Measurements from ENCODE around the gene SYPL2. TPM values are rescaled to one million over a fixed set of nuclear protein-coding genes. Genes with fewer than 3 reads are reported as not detected.

The SYPL2 gene
- total and polyA plus RNA-seq, 4 donors = 0.14 to 4.7 (median 3.7) TPM

- WGBS = 91% methylated on average over 5 of the region's 5 CpGs
- Histone ChIP-seq H3K4me3 (ENCODE audit: low read depth in 1 of 3, low read length in 3 of 3) (no peak overlapping the region), H3K9me3 (ENCODE audit: control insufficient read depth in 4 of 4, low read length in 3 of 4) (no peaks in the 10 kb centered on the region), H3K36me3 (ENCODE audit: control insufficient read depth in 4 of 4, insufficient read depth in 3 of 4, low read depth in 1 of 4, low read length in 3 of 4) (no peaks in the 10 kb centered on the region), H3K9ac (ENCODE audit: low read depth in 1 of 2, low read length in 2 of 2) (no peak overlapping the region), H3K27me3 (ENCODE audit: control insufficient read depth in 4 of 4, insufficient read depth in 4 of 4, low read length in 3 of 4) (no peaks in the 10 kb centered on the region), H3K4me1 (ENCODE audit: control insufficient read depth in 4 of 4, insufficient read depth in 4 of 4, low read length in 3 of 4) (no peaks in the 10 kb centered on the region), H3K27ac (ENCODE audit: low read depth in 1 of 2, low read length in 2 of 2) (no peak overlapping the region)
- no peak for TF ChIP-seq HNF4G (IDR thresholded peaks at IDR 0.05)
- DNase-seq (ENCODE audit: low spot score) = no peak
Observed at GRCh38 chr1:109517337-109517736, 51.0 kb downstream of the SYPL2 start.

DNA sequence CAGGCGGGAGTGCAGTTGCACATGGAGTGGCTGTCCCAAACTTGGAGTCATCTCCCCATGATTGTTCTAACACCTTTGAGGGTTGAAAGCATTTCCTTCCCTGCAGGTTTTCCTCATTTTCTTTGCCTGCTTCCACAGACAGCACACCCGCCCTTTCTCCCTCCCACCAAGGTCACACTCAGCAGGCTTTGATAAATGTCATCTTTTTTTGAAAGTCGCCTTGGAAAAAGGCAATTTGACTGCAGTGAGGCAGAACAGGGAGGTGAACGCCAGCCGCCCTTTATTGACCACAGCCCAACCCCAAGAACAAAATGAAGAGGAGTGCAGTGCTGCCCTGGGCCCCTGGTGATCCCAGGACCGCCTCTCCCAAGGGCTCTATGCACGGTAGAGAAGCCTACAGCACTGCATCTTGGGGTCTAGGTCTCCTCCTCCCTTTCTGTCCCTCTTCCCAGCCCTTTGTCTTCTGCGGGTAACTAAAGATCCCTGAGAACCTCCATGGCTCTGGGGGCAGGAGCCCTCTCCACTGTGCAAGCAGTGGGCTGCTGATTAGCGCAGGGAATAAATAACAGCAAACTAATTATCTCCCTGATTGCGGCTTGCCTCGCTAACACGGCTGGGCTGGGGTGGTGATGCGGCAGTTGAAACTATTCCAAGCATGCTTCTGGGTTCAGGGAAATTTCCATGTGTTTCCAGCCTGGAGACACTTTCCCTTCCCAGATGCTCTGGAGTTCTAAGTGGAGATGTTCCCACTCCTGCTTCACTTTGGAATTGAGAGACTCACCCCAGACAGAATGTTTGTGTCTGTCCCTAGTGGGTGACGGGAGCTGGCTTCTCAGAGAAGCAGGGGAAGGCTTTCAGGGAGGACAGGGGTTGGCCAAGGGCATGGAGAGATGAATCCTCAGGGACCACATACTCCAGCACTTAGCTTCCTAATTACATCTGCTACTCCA, 54.9 kb downstream of the SYPL2 start:
- TF ChIP-seq TAF1 (conservative IDR thresholded peaks at IDR 0.05) (no peak), RAD21 (IDR thresholded peaks at IDR 0.05) (no peak), GABPA (IDR thresholded peaks at IDR 0.05 in 1 of 2, conservative IDR thresholded peaks at IDR 0.05 in 1 of 2) (no peak), FOXA2 (IDR thresholded peaks at IDR 0.05) (no peak), HNF4G (IDR thresholded peaks at IDR 0.05) (no peak), FOXA1 (IDR thresholded peaks at IDR 0.05) (no peak), EGR1 (IDR thresholded peaks at IDR 0.05; ENCODE audit: low read depth in 2 of 2) (no peak), ATF3 (IDR thresholded peaks at IDR 0.05) (no peak), RXRA (IDR thresholded peaks at IDR 0.05) (no peak), HNF4A (conservative IDR thresholded peaks at IDR 0.05) (no peak), ZBTB33 (IDR thresholded peaks at IDR 0.05) (no peak), SP1 (IDR thresholded peaks at IDR 0.05) (no peak), JUND (IDR thresholded peaks at IDR 0.05) (no peak), YY1 (IDR thresholded peaks at IDR 0.05) (no peak), NR2F2 (IDR thresholded peaks at IDR 0.05) (no peak)
- TF ChIP-seq, protein P1, sequence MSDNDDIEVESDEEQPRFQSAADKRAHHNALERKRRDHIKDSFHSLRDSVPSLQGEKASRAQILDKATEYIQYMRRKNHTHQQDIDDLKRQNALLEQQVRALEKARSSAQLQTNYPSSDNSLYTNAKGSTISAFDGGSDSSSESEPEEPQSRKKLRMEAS (IDR thresholded peaks at IDR 0.05) = no peak
- TF ChIP-seq, protein P2, sequence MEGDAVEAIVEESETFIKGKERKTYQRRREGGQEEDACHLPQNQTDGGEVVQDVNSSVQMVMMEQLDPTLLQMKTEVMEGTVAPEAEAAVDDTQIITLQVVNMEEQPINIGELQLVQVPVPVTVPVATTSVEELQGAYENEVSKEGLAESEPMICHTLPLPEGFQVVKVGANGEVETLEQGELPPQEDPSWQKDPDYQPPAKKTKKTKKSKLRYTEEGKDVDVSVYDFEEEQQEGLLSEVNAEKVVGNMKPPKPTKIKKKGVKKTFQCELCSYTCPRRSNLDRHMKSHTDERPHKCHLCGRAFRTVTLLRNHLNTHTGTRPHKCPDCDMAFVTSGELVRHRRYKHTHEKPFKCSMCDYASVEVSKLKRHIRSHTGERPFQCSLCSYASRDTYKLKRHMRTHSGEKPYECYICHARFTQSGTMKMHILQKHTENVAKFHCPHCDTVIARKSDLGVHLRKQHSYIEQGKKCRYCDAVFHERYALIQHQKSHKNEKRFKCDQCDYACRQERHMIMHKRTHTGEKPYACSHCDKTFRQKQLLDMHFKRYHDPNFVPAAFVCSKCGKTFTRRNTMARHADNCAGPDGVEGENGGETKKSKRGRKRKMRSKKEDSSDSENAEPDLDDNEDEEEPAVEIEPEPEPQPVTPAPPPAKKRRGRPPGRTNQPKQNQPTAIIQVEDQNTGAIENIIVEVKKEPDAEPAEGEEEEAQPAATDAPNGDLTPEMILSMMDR (IDR thresholded peaks at IDR 0.05; ENCODE audit: low read depth, low read length, missing input control) = no peak
- TF ChIP-seq, protein P3, sequence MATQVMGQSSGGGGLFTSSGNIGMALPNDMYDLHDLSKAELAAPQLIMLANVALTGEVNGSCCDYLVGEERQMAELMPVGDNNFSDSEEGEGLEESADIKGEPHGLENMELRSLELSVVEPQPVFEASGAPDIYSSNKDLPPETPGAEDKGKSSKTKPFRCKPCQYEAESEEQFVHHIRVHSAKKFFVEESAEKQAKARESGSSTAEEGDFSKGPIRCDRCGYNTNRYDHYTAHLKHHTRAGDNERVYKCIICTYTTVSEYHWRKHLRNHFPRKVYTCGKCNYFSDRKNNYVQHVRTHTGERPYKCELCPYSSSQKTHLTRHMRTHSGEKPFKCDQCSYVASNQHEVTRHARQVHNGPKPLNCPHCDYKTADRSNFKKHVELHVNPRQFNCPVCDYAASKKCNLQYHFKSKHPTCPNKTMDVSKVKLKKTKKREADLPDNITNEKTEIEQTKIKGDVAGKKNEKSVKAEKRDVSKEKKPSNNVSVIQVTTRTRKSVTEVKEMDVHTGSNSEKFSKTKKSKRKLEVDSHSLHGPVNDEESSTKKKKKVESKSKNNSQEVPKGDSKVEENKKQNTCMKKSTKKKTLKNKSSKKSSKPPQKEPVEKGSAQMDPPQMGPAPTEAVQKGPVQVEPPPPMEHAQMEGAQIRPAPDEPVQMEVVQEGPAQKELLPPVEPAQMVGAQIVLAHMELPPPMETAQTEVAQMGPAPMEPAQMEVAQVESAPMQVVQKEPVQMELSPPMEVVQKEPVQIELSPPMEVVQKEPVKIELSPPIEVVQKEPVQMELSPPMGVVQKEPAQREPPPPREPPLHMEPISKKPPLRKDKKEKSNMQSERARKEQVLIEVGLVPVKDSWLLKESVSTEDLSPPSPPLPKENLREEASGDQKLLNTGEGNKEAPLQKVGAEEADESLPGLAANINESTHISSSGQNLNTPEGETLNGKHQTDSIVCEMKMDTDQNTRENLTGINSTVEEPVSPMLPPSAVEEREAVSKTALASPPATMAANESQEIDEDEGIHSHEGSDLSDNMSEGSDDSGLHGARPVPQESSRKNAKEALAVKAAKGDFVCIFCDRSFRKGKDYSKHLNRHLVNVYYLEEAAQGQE (IDR thresholded peaks at IDR 0.05) = no peak
- no peaks in the 10 kb centered on the region for H3K27me3 ChIP-seq (ENCODE audit: control insufficient read depth in 4 of 4, insufficient read depth in 4 of 4, low read length in 3 of 4)
- H3K4me1 ChIP-seq (ENCODE audit: control insufficient read depth in 4 of 4, insufficient read depth in 4 of 4, low read length in 3 of 4) = no peaks in the 10 kb centered on the region
- H3K4me3 ChIP-seq (ENCODE audit: low read depth in 1 of 3, low read length in 3 of 3) = no peak overlapping the region
- no peaks in the 10 kb centered on the region for H3K9me3 ChIP-seq (ENCODE audit: control insufficient read depth in 4 of 4, low read length in 3 of 4)
- no peak overlapping the region for H3K9ac ChIP-seq (ENCODE audit: low read depth in 1 of 2, low read length in 2 of 2)
- no peak for DNase-seq (ENCODE audit: low spot score)
- H3K36me3 ChIP-seq (ENCODE audit: control insufficient read depth in 4 of 4, insufficient read depth in 3 of 4, low read depth in 1 of 4, low read length in 3 of 4) = no peaks in the 10 kb centered on the region
- H3K27ac ChIP-seq (ENCODE audit: low read depth in 1 of 2, low read length in 2 of 2) = no peak overlapping the region
- WGBS = 77% methylated on average over 14 of the region's 14 CpGs
